K562 (cell line): Measurements from ENCODE around the gene NINJ1. TPM values are rescaled to one million over a fixed set of nuclear protein-coding genes. Genes with fewer than 3 reads are reported as not detected.

Experiments used
- BDP1 ChIP-seq: IDR thresholded peaks from 3 replicates; pipeline ENCODE4 v1.6.1; 2011; ENCODE audit not compliant: insufficient read length, insufficient read depth
- BRD9 ChIP-seq: fragments of 450-650 bp; IDR thresholded peaks from 2 replicates; pipeline ENCODE4 v1.6.1; 2018; ENCODE audit warnings: low read depth; ENCODE audit not compliant: partially characterized antibody
- CBFA2T3 ChIP-seq: fragments of 450-650 bp; IDR thresholded peaks from 2 replicates; pipeline ENCODE4 v1.6.1; 2017
- GABPA ChIP-seq: fragments of 200-800 bp; sonication (Bioruptor generic); conservative IDR thresholded peaks from 2 replicates; pipeline ENCODE4 v1.6.1; 2016; ENCODE audit warnings: low read depth, missing genetic modification characterization, missing compliant biosample characterization
- JUNB ChIP-seq: fragments of 450-650 bp; formaldehyde crosslinking; conservative IDR thresholded peaks from 2 replicates; pipeline ENCODE4 v1.4.0; 2020; ENCODE audit warnings: mild to moderate bottlenecking
- KLF10 ChIP-seq: fragments of 250-450 bp; sonication (Bioruptor Pico); IDR thresholded peaks from 2 replicates; pipeline ENCODE4 v1.6.1; 2021; ENCODE audit warnings: matching md5 sums
- MEIS2 ChIP-seq: fragments of 450-650 bp; IDR thresholded peaks from 2 replicates; pipeline ENCODE4 v1.6.1; 2014; ENCODE audit warnings: mild to moderate bottlenecking; ENCODE audit not compliant: partially characterized antibody
- PHF21A ChIP-seq: fragments of 450-650 bp; IDR thresholded peaks from 2 replicates; pipeline ENCODE4 v1.6.1; 2017; ENCODE audit warnings: low read depth, borderline replicate concordance
- POLR2AphosphoS2 ChIP-seq: IDR thresholded peaks from 2 replicates; pipeline ENCODE4 v1.6.1; 2012; ENCODE audit warnings: low read length, improper control_type of control experiment
- POLR2G ChIP-seq: fragments of 200-400 bp; formaldehyde crosslinking; IDR thresholded peaks from 2 replicates; pipeline ENCODE4 v1.6.1; 2017; ENCODE audit warnings: low read depth, mild to moderate bottlenecking, antibody characterized with exemption, low read length, moderate library complexity
- SLC30A9 ChIP-seq: fragments of 250-450 bp; sonication (Bioruptor Pico); IDR thresholded peaks from 2 replicates; pipeline ENCODE4 v1.8.0; 2022; ENCODE audit warnings: mild to moderate bottlenecking, moderate library complexity
- TEAD4 ChIP-seq, 2 experiments: sonication (generic) in 1 of 2; formaldehyde crosslinking in 1 of 2; IDR thresholded peaks; 2 replicates each; pipeline versions ENCODE4 v1.6.1 to v1.8.0; 2012 to 2022; ENCODE audit warnings: borderline replicate concordance in 1 of 2, inconsistent platforms in 1 of 2, low read length in 1 of 2, mild to moderate bottlenecking in 1 of 2, missing genetic modification reagents in 1 of 2
- U2AF1 ChIP-seq: fragments of 200-400 bp; formaldehyde crosslinking; optimal IDR thresholded peaks from 2 replicates; pipeline ENCODE3; 2017; ENCODE audit warnings: mild to moderate bottlenecking, low read depth, low read length, moderate library complexity
- YY1 ChIP-seq, 3 experiments: IDR thresholded peaks; 2 replicates each; pipeline ENCODE4 v1.6.1; 2011; ENCODE audit warnings: low read length in 2 of 3, mild to moderate bottlenecking in 2 of 3, moderate library complexity in 2 of 3, borderline replicate concordance in 1 of 3, control low read depth in 1 of 3, low read depth in 1 of 3; ENCODE audit not compliant: insufficient read depth in 3 of 3, insufficient replicate concordance in 2 of 3, control insufficient read depth in 1 of 3, insufficient read length in 1 of 3; ENCODE audit errors: extremely low read depth in 1 of 3
- ZC3H8 ChIP-seq: fragments of 450-650 bp; IDR thresholded peaks from 2 replicates; pipeline ENCODE4 v1.6.1; 2017
- ZNF140 ChIP-seq: fragments of 250-450 bp; sonication (Bioruptor Pico); IDR thresholded peaks from 2 replicates; pipeline ENCODE4 v1.8.0; 2021; ENCODE audit warnings: moderate library complexity, mild to moderate bottlenecking, inconsistent platforms
- ZNF165 ChIP-seq: fragments of 250-450 bp; sonication (Bioruptor Pico); IDR thresholded peaks from 2 replicates; pipeline ENCODE4 v1.4.0; 2020; ENCODE audit warnings: borderline replicate concordance
- ZNF324 ChIP-seq: fragments of 250-450 bp; sonication (Bioruptor Pico); IDR thresholded peaks from 2 replicates; pipeline ENCODE4 v1.4.0; 2020; ENCODE audit warnings: mild to moderate bottlenecking
- polyA plus RNA-seq, 8 experiments: library from polyadenylated mRNA; depleted of rRNA in 4 of 8; stranded (reverse) in 5 of 8; unstranded in 3 of 8; fragments of >200 nt; fragmentation: Nextera tagmentation in 2 of 8; fragmentation: Illumina TruSeq in 1 of 8; extraction: Ambion mirVana in 2 of 8; extraction: Trizol in 1 of 8; gene quantifications; 2 replicates each; pipeline versions ENCODE4 v1.2.1 to v1.2.3, GENCODE V29; 2011 to 2014; ENCODE audit warnings: inconsistent platforms in 1 of 8, missing spikeins in 1 of 8
- total RNA-seq, 7 experiments: library from RNA; depleted of rRNA in 6 of 7; stranded (reverse); fragments of >200 nt in 6 of 7; fragmentation: Illumina TruSeq in 2 of 7; extraction: Trizol in 2 of 7; gene quantifications; 2 replicates each; pipeline versions ENCODE4 v1.2.1 to v1.2.3, GENCODE V29; 2011 to 2021; ENCODE audit warnings: low replicate concordance in 1 of 7
- TF ChIP-seq, protein P1 (sequence below), 3 experiments: fragments of 200-800 bp in 1 of 3; fragments of 250-450 bp in 1 of 3; fragments of 450-650 bp in 1 of 3; sonication (Bioruptor Pico) in 1 of 3; sonication (Bioruptor generic) in 1 of 3; formaldehyde crosslinking in 1 of 3; IDR thresholded peaks; 2 replicates each; pipeline versions ENCODE4 v1.6.1 to v1.8.0; 2016 to 2022; ENCODE audit warnings: mild to moderate bottlenecking in 2 of 3, missing genetic modification characterization in 2 of 3, missing compliant biosample characterization in 1 of 3, moderate library complexity in 1 of 3
- TF ChIP-seq, protein P2 (sequence below): fragments of 250-450 bp; sonication (Bioruptor Pico); IDR thresholded peaks from 2 replicates; pipeline ENCODE4 v1.8.0; 2022; ENCODE audit warnings: moderate library complexity, mild to moderate bottlenecking, inconsistent platforms
- TF ChIP-seq, protein P3 (sequence below): fragments of 450-650 bp; formaldehyde crosslinking; IDR thresholded peaks from 2 replicates; pipeline ENCODE4 v1.4.0; 2020; ENCODE audit warnings: mild to moderate bottlenecking, moderate library complexity

Gene NINJ1
- total and polyA plus RNA-seq, 9 of the 15 experiments (the other 6 are each of a cell fraction or from before 2014, with no cell fraction given), result 0.13 to 8.4 (median 4.9) TPM

DNA sequence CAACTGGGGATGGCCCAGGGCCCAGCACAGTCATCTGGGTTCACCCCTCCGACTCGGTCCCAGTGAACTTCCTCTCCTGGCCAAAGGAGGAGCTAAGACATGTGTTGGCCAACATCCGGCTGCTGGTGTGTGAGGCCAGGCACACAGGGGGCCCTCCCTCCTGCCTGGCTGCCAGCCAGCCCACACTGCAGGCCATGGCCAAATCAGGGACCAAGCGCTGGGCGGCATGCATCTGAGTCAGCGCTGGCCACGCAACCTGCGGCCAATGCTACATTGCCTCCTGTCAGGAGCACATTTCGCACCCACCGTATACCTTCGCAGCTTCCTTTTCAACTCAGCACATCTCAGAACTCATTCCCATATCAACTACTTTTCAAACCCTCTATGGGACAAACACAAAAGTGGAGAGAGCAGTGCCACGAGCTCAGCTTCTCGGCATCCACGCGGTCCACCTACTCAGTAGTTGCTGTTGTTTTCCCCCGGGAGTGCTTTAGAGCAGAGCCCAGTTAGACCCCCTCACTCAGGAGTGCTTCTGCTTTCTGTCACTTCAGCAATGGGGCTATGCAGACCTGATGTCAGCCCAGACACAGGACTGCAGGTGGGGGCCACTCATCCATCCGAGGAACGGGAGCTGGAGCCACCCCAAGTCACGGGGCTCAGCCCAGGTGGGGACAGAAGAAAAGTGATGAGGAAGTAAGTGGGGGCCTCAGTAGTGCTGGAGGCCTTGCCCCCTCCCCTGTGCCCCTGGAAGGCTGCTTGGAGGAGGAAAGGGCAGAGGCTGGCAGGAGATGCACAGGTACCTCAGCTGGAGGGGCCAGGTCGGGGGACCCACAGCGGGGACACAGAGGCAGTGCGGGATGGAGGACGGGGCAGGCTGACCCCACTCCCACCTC is 13.9 kb downstream of the NINJ1 start (continued):
- TF ChIP-seq, protein P1, sequence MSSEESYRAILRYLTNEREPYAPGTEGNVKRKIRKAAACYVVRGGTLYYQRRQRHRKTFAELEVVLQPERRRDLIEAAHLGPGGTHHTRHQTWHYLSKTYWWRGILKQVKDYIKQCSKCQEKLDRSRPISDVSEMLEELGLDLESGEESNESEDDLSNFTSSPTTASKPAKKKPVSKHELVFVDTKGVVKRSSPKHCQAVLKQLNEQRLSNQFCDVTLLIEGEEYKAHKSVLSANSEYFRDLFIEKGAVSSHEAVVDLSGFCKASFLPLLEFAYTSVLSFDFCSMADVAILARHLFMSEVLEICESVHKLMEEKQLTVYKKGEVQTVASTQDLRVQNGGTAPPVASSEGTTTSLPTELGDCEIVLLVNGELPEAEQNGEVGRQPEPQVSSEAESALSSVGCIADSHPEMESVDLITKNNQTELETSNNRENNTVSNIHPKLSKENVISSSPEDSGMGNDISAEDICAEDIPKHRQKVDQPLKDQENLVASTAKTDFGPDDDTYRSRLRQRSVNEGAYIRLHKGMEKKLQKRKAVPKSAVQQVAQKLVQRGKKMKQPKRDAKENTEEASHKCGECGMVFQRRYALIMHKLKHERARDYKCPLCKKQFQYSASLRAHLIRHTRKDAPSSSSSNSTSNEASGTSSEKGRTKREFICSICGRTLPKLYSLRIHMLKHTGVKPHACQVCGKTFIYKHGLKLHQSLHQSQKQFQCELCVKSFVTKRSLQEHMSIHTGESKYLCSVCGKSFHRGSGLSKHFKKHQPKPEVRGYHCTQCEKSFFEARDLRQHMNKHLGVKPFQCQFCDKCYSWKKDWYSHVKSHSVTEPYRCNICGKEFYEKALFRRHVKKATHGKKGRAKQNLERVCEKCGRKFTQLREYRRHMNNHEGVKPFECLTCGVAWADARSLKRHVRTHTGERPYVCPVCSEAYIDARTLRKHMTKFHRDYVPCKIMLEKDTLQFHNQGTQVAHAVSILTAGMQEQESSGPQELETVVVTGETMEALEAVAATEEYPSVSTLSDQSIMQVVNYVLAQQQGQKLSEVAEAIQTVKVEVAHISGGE (CRISPR knock-in tag; IDR thresholded peaks at IDR 0.05), result peak in 1 of 3 experiments; percentile 59; a peak in 1 of 6 replicates
- TF ChIP-seq SLC30A9 (no peak), GABPA (tag) (peak; percentile 88), ZNF140 (CRISPR knock-in tag) (no peak), U2AF1 (no peak), POLR2AphosphoS2 (peak; percentile 42; the same call in 1 of the 2 replicates), PHF21A (no peak), BRD9 (no peak), JUNB (no peak), POLR2G (peak; percentile 71), CBFA2T3 (0 out of 2 replicates have a peak, but pooled peaks have one; percentile 23), KLF10 (CRISPR knock-in tag) (no peak), MEIS2 (no peak), ZC3H8 (no peak), BDP1 (no peak), YY1 (IDR thresholded peaks at IDR 0.05; ENCODE audit: borderline replicate concordance in 1 of 3, control insufficient read depth in 1 of 3, extremely low read depth in 1 of 3, insufficient read depth in 3 of 3, insufficient read length in 1 of 3, insufficient replicate concordance in 2 of 3, low read depth in 1 of 3, low read length in 2 of 3) (peak in 1 of 3 experiments; percentile 24), ZNF324 (CRISPR knock-in tag) (no peak), ZNF165 (CRISPR knock-in tag) (no peak), TEAD4 (IDR thresholded peaks at IDR 0.05; ENCODE audit: low read length) (no peak), TEAD4 (CRISPR knock-in tag; IDR thresholded peaks at IDR 0.05; ENCODE audit: borderline replicate concordance) (no peak)
- TF ChIP-seq, protein P2, sequence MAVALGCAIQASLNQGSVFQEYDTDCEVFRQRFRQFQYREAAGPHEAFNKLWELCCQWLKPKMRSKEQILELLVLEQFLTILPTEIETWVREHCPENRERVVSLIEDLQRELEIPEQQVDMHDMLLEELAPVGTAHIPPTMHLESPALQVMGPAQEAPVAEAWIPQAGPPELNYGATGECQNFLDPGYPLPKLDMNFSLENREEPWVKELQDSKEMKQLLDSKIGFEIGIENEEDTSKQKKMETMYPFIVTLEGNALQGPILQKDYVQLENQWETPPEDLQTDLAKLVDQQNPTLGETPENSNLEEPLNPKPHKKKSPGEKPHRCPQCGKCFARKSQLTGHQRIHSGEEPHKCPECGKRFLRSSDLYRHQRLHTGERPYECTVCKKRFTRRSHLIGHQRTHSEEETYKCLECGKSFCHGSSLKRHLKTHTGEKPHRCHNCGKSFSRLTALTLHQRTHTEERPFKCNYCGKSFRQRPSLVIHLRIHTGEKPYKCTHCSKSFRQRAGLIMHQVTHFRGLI (CRISPR knock-in tag), result no peak
- TF ChIP-seq, protein P3, sequence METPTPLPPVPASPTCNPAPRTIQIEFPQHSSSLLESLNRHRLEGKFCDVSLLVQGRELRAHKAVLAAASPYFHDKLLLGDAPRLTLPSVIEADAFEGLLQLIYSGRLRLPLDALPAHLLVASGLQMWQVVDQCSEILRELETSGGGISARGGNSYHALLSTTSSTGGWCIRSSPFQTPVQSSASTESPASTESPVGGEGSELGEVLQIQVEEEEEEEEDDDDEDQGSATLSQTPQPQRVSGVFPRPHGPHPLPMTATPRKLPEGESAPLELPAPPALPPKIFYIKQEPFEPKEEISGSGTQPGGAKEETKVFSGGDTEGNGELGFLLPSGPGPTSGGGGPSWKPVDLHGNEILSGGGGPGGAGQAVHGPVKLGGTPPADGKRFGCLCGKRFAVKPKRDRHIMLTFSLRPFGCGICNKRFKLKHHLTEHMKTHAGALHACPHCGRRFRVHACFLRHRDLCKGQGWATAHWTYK (CRISPR knock-in tag), result 0 out of 2 replicates have a peak, but pooled peaks have one; percentile 72
